CD4-positive, alpha-beta memory T cell (primary cell): ENCODE results near the gene MBIP. TPM values are rescaled to one million over a fixed set of nuclear protein-coding genes. Genes with fewer than 3 reads are reported as not detected.
"Not testable (repeated sequence)": the region's sequence is repeated elsewhere in the genome, so short reads cannot be mapped to it uniquely, and the experiment has no call there.

Source experiments
- CTCF ChIA-PET: fragments of 350-600 bp; sonication (Branson Sonifier 250); formaldehyde crosslinking; loops from one replicate; lab custom pipeline; 2021; ENCODE audit warnings: inconsistent platforms; ENCODE audit not compliant: partially characterized antibody; lab: Charles Lee
- POLR2A ChIA-PET: fragments of 350-600 bp; sonication (Branson Sonifier 250); formaldehyde crosslinking; loops from one replicate; lab custom pipeline; 2021; ENCODE audit not compliant: partially characterized antibody; lab: Charles Lee
- DNase-seq, 5 donors: peaks; one replicate each; pipeline versions ENCODE4 v3.0.0 to v3.0.0-alpha.2; 2020 to 2022; ENCODE audit warnings: mixed read lengths in 1 of 5
- H3K27ac ChIP-seq: one replicate; pipeline ENCODE4 v1.7.0; 2013; ENCODE audit warnings: low read depth, low read length
- H3K27me3 ChIP-seq: 2 replicates; pipeline ENCODE4 v1.7.0; 2013; ENCODE audit warnings: mild to moderate bottlenecking, low read length, moderate library complexity; ENCODE audit not compliant: insufficient read depth
- H3K36me3 ChIP-seq: 2 replicates; pipeline ENCODE4 v1.7.0; 2013; ENCODE audit warnings: mild to moderate bottlenecking, low read length, moderate library complexity; ENCODE audit not compliant: insufficient read depth
- H3K4me1 ChIP-seq: 2 replicates; pipeline ENCODE4 v1.7.0; 2013; ENCODE audit warnings: mild to moderate bottlenecking, low read length, moderate library complexity; ENCODE audit not compliant: insufficient read depth
- H3K4me3 ChIP-seq, 2 donors: one replicate each; pipeline ENCODE4 v1.7.0; 2013; ENCODE audit warnings: low read length in 2 of 2, mild to moderate bottlenecking in 1 of 2
- H3K9me3 ChIP-seq, 2 donors: one replicate each; pipeline ENCODE4 v1.7.0; 2013; ENCODE audit warnings: low read length in 2 of 2, control low read depth in 1 of 2; ENCODE audit not compliant: control insufficient read depth in 1 of 2
- H3K27ac Mint-ChIP-seq, 7 donors: one replicate each; pipeline ENCODE4 v1.8.0; 2020 to 2021; ENCODE audit warnings: mixed read lengths in 7 of 7, mild to moderate bottlenecking in 6 of 7, inconsistent platforms in 3 of 7, moderate library complexity in 3 of 7
- H3K27me3 Mint-ChIP-seq, 2 donors: one replicate each; pipeline ENCODE4 v1.8.0; 2020 to 2021; ENCODE audit warnings: mixed read lengths in 2 of 2
- H3K36me3 Mint-ChIP-seq, 2 donors: one replicate each; pipeline ENCODE4 v1.8.0; 2020 to 2021; ENCODE audit warnings: mixed read lengths in 2 of 2, inconsistent platforms in 1 of 2, mild to moderate bottlenecking in 1 of 2
- H3K4me1 Mint-ChIP-seq, 4 donors: one replicate each; pipeline ENCODE4 v1.8.0; 2020 to 2021; ENCODE audit warnings: mixed read lengths in 4 of 4, mild to moderate bottlenecking in 1 of 4
- H3K4me3 Mint-ChIP-seq, 8 donors: one replicate each; pipeline ENCODE4 v1.8.0; 2020 to 2021; ENCODE audit warnings: mixed read lengths in 8 of 8, mild to moderate bottlenecking in 7 of 8, moderate library complexity in 6 of 8, inconsistent platforms in 3 of 8
- H3K9me3 Mint-ChIP-seq, 8 donors: one replicate each; pipeline ENCODE4 v1.8.0; 2020 to 2021; ENCODE audit warnings: mixed read lengths in 8 of 8, mild to moderate bottlenecking in 5 of 8, inconsistent platforms in 3 of 8, moderate library complexity in 1 of 8
- intact Hi-C: fragments of 100-400 bp; cut with micrococcal nuclease; formaldehyde crosslinking; loops from one replicate; pipeline ENCODE4 v1.15.1; 2023
- polyA plus RNA-seq, 2 donors: library from polyadenylated mRNA; unstranded; fragments of 300-500 nt; fragmentation: Illumina TruSeq; gene quantifications; one replicate each; pipeline ENCODE4 v1.2.3, GENCODE V29; 2021
- total RNA-seq, 2 experiments: library from RNA; stranded (reverse); gene quantifications; one replicate each; pipeline ENCODE4 v1.2.3, GENCODE V29; 2021

MBIP gene
- total and polyA plus RNA-seq, 4 experiments from 2014 or later: 16.7 to 25.6 (median 19.8) TPM

DNA sequence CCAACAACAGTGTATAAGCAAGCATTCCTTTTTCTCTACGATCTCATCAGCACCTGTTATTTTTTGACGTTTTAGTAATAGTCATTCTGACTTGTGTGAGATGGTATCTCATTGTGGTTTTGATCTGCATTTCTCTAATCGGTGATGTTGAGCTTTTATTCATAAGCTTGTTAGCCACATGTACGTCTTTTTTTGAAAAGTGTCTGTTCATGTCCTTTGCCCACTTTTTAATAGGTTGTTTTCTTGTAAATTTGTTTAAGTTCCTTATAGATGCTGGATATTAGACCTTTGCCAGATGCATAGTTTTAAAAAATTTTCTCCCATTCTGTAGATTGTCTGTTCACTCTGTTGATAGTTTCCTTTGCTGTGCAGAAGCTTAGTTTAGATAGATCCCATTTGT, 7.1 kb upstream of the MBIP start:
- H3K27me3 ChIP-seq, POLR2A ChIA-PET, H3K27ac Mint-ChIP-seq, H3K36me3 ChIP-seq, H3K4me1 ChIP-seq, H3K4me3 ChIP-seq, DNase-seq, H3K4me3 Mint-ChIP-seq, H3K27ac ChIP-seq, H3K36me3 Mint-ChIP-seq, H3K4me1 Mint-ChIP-seq, H3K9me3 ChIP-seq, H3K9me3 Mint-ChIP-seq, intact Hi-C loops: not testable (repeated sequence)
- CTCF ChIA-PET: interaction anchor here (0.7 kb wide), 1 partner anchor 46 kb away, joined by 3 read pairs; no protein-coding TSS in a partner anchor
- H3K27me3 Mint-ChIP-seq: peaks cover 23 to 25% of the 10 kb centered on the region in 2 donors

GRCh38 chr14:36325853-36326252, 5.4 kb upstream of the MBIP start:
- CTCF ChIA-PET: no interaction called here
- Mint-ChIP-seq H3K4me3 (no peak overlapping the region), H3K27ac (no peak overlapping the region)

GRCh38 chr14:36324897-36325296, 4.5 kb upstream of the MBIP start:
- CTCF ChIA-PET: no interaction called here
- DNase-seq: no peak
- peaks cover 0 to 6% (median under 1%) of the 10 kb centered on the region in 8 donors for H3K9me3 Mint-ChIP-seq
- POLR2A ChIA-PET: no interaction called here
- peaks cover 5 to 10% (median 8%) of the 10 kb centered on the region in 4 donors for H3K4me1 Mint-ChIP-seq
- no peak overlapping the region for H3K4me3 Mint-ChIP-seq
- H3K27me3 Mint-ChIP-seq: peaks cover 12 to 14% of the 10 kb centered on the region in 2 donors
- H3K36me3 Mint-ChIP-seq: peaks cover 0 to 9% of the 10 kb centered on the region in 2 donors
- H3K36me3 ChIP-seq: no peaks in the 10 kb centered on the region
- no peak overlapping the region for H3K4me3 ChIP-seq
- H3K27ac Mint-ChIP-seq: no peak overlapping the region
- H3K9me3 ChIP-seq: no peaks in the 10 kb centered on the region
- peaks cover 4% of the 10 kb centered on the region for H3K4me1 ChIP-seq
- H3K27me3 ChIP-seq: no peaks in the 10 kb centered on the region
- no peak overlapping the region for H3K27ac ChIP-seq
- intact Hi-C loops: no loop called here

More at GRCh38 chr14:36325853-36326252, 5.4 kb upstream of the MBIP start:
- Histone ChIP-seq H3K36me3 (no peaks in the 10 kb centered on the region), H3K27ac (no peak overlapping the region), H3K4me3 (no peak overlapping the region), H3K9me3 (no peaks in the 10 kb centered on the region), H3K27me3 (no peaks in the 10 kb centered on the region), H3K4me1 (peaks cover 3% of the 10 kb centered on the region)
- H3K9me3 Mint-ChIP-seq: peaks cover 0 to 6% (median under 1%) of the 10 kb centered on the region in 8 donors
- H3K27me3 Mint-ChIP-seq: peaks cover 13 to 19% of the 10 kb centered on the region in 2 donors
- POLR2A ChIA-PET: no interaction called here
- intact Hi-C loops: no loop called here
- H3K4me1 Mint-ChIP-seq: peaks cover under 1 to 3% (median under 1%) of the 10 kb centered on the region in 4 donors
- DNase-seq: no peak
- H3K36me3 Mint-ChIP-seq: peaks cover 0 to under 1% of the 10 kb centered on the region in 2 donors

DNA sequence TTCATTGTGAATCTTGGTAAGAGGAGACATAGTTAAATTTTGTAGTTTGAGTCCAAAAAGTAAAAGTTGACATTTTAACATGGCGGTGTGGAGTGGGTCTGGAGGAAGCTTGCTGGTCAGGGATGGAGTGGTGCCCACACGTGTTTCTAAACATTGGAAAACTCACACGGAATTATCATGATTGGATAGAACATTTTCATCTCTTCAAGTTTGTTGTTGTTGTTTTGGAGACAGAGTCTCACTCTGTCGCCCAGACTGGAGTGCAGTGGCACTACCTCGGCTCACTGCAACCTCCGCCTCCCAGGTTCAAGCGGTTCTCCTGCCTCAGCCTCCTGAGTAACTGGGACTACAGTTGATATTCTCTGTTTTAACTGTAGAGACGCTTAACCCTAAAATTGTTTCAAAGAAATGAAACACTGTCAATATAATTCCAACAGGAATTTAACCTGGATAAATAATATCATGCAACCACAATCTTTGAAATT, 502 bp upstream of the MBIP start:
- peaks cover 23% of the 10 kb centered on the region for H3K4me1 ChIP-seq
- H3K4me3 Mint-ChIP-seq: peak overlapping the region; percentile 94 to 99 (median 96)
- peaks cover 15 to 36% (median 22%) of the 10 kb centered on the region in 4 donors for H3K4me1 Mint-ChIP-seq
- DNase-seq: no peak
- H3K4me3 ChIP-seq: peak overlapping the region; percentile 62 to 93
- ChIA-PET POLR2A (interaction anchor here (1.4 to 1.8 kb wide), 3 partner anchors 17 to 499 kb away, joined by 4 to 12 read pairs (median 6); partner anchors contain the start of gene BRMS1L), CTCF (interaction anchor here (1.0 to 1.5 kb wide), 2 partner anchors 53 to 438 kb away, joined by 3 to 6 read pairs; no protein-coding TSS in a partner anchor)
- H3K9me3 ChIP-seq: no peaks in the 10 kb centered on the region
- H3K27me3 ChIP-seq: no peaks in the 10 kb centered on the region
- H3K27ac ChIP-seq: peak overlapping the region; percentile 77
- peak overlapping the region; percentile 85 to 98 (median 97) for H3K27ac Mint-ChIP-seq
- H3K36me3 ChIP-seq: no peaks in the 10 kb centered on the region
- peaks cover 0 to 3% (median 0%) of the 10 kb centered on the region in 8 donors for H3K9me3 Mint-ChIP-seq
- intact Hi-C loops: loop anchor here (1.0 kb wide), 1 partner anchor 495 kb away; the partner anchor contains the start of gene BRMS1L
- peaks cover 6 to 11% of the 10 kb centered on the region in 2 donors for H3K27me3 Mint-ChIP-seq
- H3K36me3 Mint-ChIP-seq: peaks cover 0 to 11% of the 10 kb centered on the region in 2 donors

GRCh38 chr14:36319899-36320199, 588 bp downstream of the MBIP start:
- Mint-ChIP-seq H3K4me1 (peaks cover 19 to 45% (median 27%) of the 10 kb centered on the region in 4 donors), H3K27me3 (peaks cover 6 to 11% of the 10 kb centered on the region in 2 donors), H3K27ac (peak overlapping the region; percentile 85 to 98 (median 97)), H3K36me3 (peaks cover 0 to 11% of the 10 kb centered on the region in 2 donors), H3K9me3 (peaks cover 0 to 3% (median 0%) of the 10 kb centered on the region in 8 donors), H3K4me3 (peak overlapping the region; percentile 94 to 99 (median 96))
- ChIA-PET CTCF (interaction anchor here (0.7 to 1.5 kb wide), 2 partner anchors 15 to 54 kb away, joined by 3 to 6 read pairs; no protein-coding TSS in a partner anchor), POLR2A (interaction anchor here (1.1 to 1.8 kb wide), 4 partner anchors 13 to 498 kb away, joined by 4 to 12 read pairs (median 5); partner anchors contain the start of gene BRMS1L)
- Histone ChIP-seq H3K27ac (peak overlapping the region; percentile 77), H3K27me3 (no peaks in the 10 kb centered on the region), H3K4me3 (peak overlapping the region; percentile 62 to 93), H3K4me1 (peaks cover 23% of the 10 kb centered on the region), H3K9me3 (no peaks in the 10 kb centered on the region), H3K36me3 (no peaks in the 10 kb centered on the region)
- intact Hi-C loops: loop anchor here (1.0 kb wide), 1 partner anchor 494 kb away; the partner anchor contains the start of gene BRMS1L
- no peak for DNase-seq

GRCh38 chr14:36317650-36318049, 2.8 kb downstream of the MBIP start:
- Mint-ChIP-seq H3K4me3 (peak overlapping the region in 1 of 8 donors; percentile 16), H3K4me1 (peaks cover 19 to 45% (median 29%) of the 10 kb centered on the region in 4 donors), H3K36me3 (peaks cover 14 to 22% of the 10 kb centered on the region in 2 donors), H3K9me3 (peaks cover 0 to 3% (median 0%) of the 10 kb centered on the region in 8 donors), H3K27ac (no peak overlapping the region), H3K27me3 (peaks cover 2 to 4% of the 10 kb centered on the region in 2 donors)
- no peaks in the 10 kb centered on the region for H3K27me3 ChIP-seq
- no peak overlapping the region for H3K4me3 ChIP-seq
- no peak for DNase-seq
- ChIA-PET POLR2A (no interaction called here), CTCF (no interaction called here)
- intact Hi-C loops: no loop called here
- no peak overlapping the region for H3K27ac ChIP-seq
- H3K36me3 ChIP-seq: no peaks in the 10 kb centered on the region
- H3K4me1 ChIP-seq: peaks cover 23% of the 10 kb centered on the region
- no peaks in the 10 kb centered on the region for H3K9me3 ChIP-seq

GRCh38 chr14:36316131-36316530, 4.3 kb downstream of the MBIP start:
- H3K4me3 ChIP-seq: no peak overlapping the region
- H3K27ac Mint-ChIP-seq: no peak overlapping the region
- no peaks in the 10 kb centered on the region for H3K27me3 ChIP-seq
- H3K36me3 Mint-ChIP-seq: peaks cover 18 to 27% of the 10 kb centered on the region in 2 donors
- ChIA-PET POLR2A (no interaction called here), CTCF (no interaction called here)
- H3K4me3 Mint-ChIP-seq: no peak overlapping the region
- H3K9me3 ChIP-seq: no peaks in the 10 kb centered on the region
- H3K4me1 Mint-ChIP-seq: peaks cover 19 to 45% (median 29%) of the 10 kb centered on the region in 4 donors
- peaks cover 2 to 4% of the 10 kb centered on the region in 2 donors for H3K27me3 Mint-ChIP-seq
- no peak for DNase-seq
- H3K36me3 ChIP-seq: peaks cover 5% of the 10 kb centered on the region
- H3K4me1 ChIP-seq: peaks cover 23% of the 10 kb centered on the region
- H3K27ac ChIP-seq: no peak overlapping the region
- intact Hi-C loops: no loop called here
- H3K9me3 Mint-ChIP-seq: peaks cover 0 to 3% (median 0%) of the 10 kb centered on the region in 8 donors
